CD14-positive monocyte (primary cell): ENCODE data around the gene SBF2. TPM values are rescaled to one million over a fixed set of nuclear protein-coding genes. Genes with fewer than 3 reads are reported as not detected.

ENCODE experiments used
- DNase-seq, 3 donors: peaks; one replicate each; pipeline ENCODE4 v3.0.0-alpha.2; 2011 to 2022
- H2AFZ ChIP-seq: 2 replicates; pipeline ENCODE4 v1.6.0; 2012; ENCODE audit warnings: mild to moderate bottlenecking, low read depth, low read length, inconsistent platforms; ENCODE audit not compliant: insufficient read depth, poor library complexity, severe bottlenecking
- H3K27ac ChIP-seq, 2 donors: 1 replicate in 1 of 2; 2 replicates in 1 of 2; pipeline ENCODE4 v1.5.1; 2012 to 2013; ENCODE audit warnings: low read length in 2 of 2, control low read depth in 1 of 2, inconsistent platforms in 1 of 2, low read depth in 1 of 2, mild to moderate bottlenecking in 1 of 2
- H3K27me3 ChIP-seq, 2 donors: one replicate each; pipeline versions ENCODE4 v1.6.0 to v1.6.1; 2011 to 2013; ENCODE audit warnings: low read length in 2 of 2; ENCODE audit not compliant: control insufficient read depth in 2 of 2, insufficient read depth in 2 of 2
- H3K36me3 ChIP-seq, 2 donors: replicated peaks in 1 of 2; 1 replicate in 1 of 2; 2 replicates in 1 of 2; pipeline versions ENCODE4 v1.5.1 to v1.6.1; 2012 to 2013; ENCODE audit warnings: low read length in 2 of 2, control low read depth in 1 of 2, inconsistent platforms in 1 of 2, mild to moderate bottlenecking in 1 of 2; ENCODE audit not compliant: insufficient read depth in 2 of 2, control insufficient read depth in 1 of 2
- H3K4me1 ChIP-seq, 2 donors: 1 replicate in 1 of 2; 2 replicates in 1 of 2; pipeline versions ENCODE4 v1.5.1 to v1.6.1; 2012 to 2013; ENCODE audit warnings: low read length in 2 of 2, control low read depth in 1 of 2, inconsistent platforms in 1 of 2, mild to moderate bottlenecking in 1 of 2, moderate library complexity in 1 of 2; ENCODE audit not compliant: insufficient read depth in 2 of 2, control insufficient read depth in 1 of 2
- H3K4me2 ChIP-seq: replicated peaks from 2 replicates; pipeline ENCODE3; 2012; ENCODE audit warnings: low read length, moderate library complexity, mild to moderate bottlenecking; ENCODE audit not compliant: poor library complexity, severe bottlenecking; ENCODE audit errors: extremely low read depth
- H3K4me3 ChIP-seq, 3 experiments: fragments of 200-600 bp in 1 of 3; sonication (generic) in 1 of 3; replicated peaks in 1 of 3; 1 replicate in 2 of 3; 2 replicates in 1 of 3; pipeline ENCODE4 v1.5.1; 2011 to 2013; ENCODE audit warnings: low read length in 3 of 3, mild to moderate bottlenecking in 3 of 3, control low read depth in 2 of 3, low read depth in 2 of 3, inconsistent platforms in 1 of 3, moderate library complexity in 1 of 3
- H3K79me2 ChIP-seq: 2 replicates; pipeline ENCODE4 v1.6.0; 2012; ENCODE audit warnings: mild to moderate bottlenecking, control low read depth, inconsistent platforms, low read length, moderate library complexity; ENCODE audit not compliant: insufficient read depth
- H3K9ac ChIP-seq: 2 replicates; pipeline ENCODE4 v1.6.0; 2017; ENCODE audit warnings: low read length, mild to moderate bottlenecking; ENCODE audit not compliant: insufficient read depth, poor library complexity, severe bottlenecking
- H3K9me3 ChIP-seq, 2 donors: replicated peaks in 1 of 2; 1 replicate in 1 of 2; 2 replicates in 1 of 2; pipeline versions ENCODE4 v1.5.1 to v1.6.1; 2012 to 2013; ENCODE audit warnings: low read length in 2 of 2, control low read depth in 1 of 2; ENCODE audit not compliant: control insufficient read depth in 1 of 2, insufficient read depth in 1 of 2
- H4K20me1 ChIP-seq: 2 replicates; pipeline ENCODE4 v1.6.0; 2012; ENCODE audit warnings: mild to moderate bottlenecking, low read length, control low read depth, moderate library complexity; ENCODE audit not compliant: insufficient read depth
- H3K27ac Mint-ChIP-seq, 7 donors: one replicate each; pipeline ENCODE4 v1.8.0; 2020; ENCODE audit warnings: mild to moderate bottlenecking in 7 of 7, mixed read lengths in 7 of 7, moderate library complexity in 6 of 7, inconsistent platforms in 2 of 7
- H3K27me3 Mint-ChIP-seq, 3 donors: one replicate each; pipeline ENCODE4 v1.8.0; 2021 to 2022; ENCODE audit warnings: low read depth in 3 of 3, mild to moderate bottlenecking in 3 of 3, mixed read lengths in 3 of 3, moderate library complexity in 3 of 3, inconsistent platforms in 1 of 3
- H3K36me3 Mint-ChIP-seq, 2 donors: one replicate each; pipeline ENCODE4 v1.8.0; 2020; ENCODE audit warnings: mixed read lengths in 2 of 2, inconsistent platforms in 1 of 2, mild to moderate bottlenecking in 1 of 2
- H3K4me1 Mint-ChIP-seq: one replicate; pipeline ENCODE4 v1.8.0; 2020; ENCODE audit warnings: mild to moderate bottlenecking, mixed read lengths
- H3K4me3 Mint-ChIP-seq, 2 donors: one replicate each; pipeline ENCODE4 v1.8.0; 2020; ENCODE audit warnings: mild to moderate bottlenecking in 2 of 2, mixed read lengths in 2 of 2, moderate library complexity in 1 of 2
- H3K9me3 Mint-ChIP-seq, 7 donors: one replicate each; pipeline ENCODE4 v1.8.0; 2020 to 2022; ENCODE audit warnings: mixed read lengths in 7 of 7, mild to moderate bottlenecking in 6 of 7, moderate library complexity in 6 of 7, inconsistent platforms in 2 of 7
- CTCF ChIP-seq: fragments of 200-600 bp; IDR thresholded peaks from one replicate; pipeline ENCODE4 v1.8.0; 2022; ENCODE audit warnings: antibody characterized with exemption, mild to moderate bottlenecking
- WGBS: methylation state at CpG from one replicate; pipeline ENCODE4 v1.1.5; 2013; ENCODE audit warnings: missing lambda C conversion rate; ENCODE audit not compliant: insufficient coverage; 5-methylcytosine and 5-hydroxymethylcytosine counted together
- intact Hi-C, 2 donors: fragments of 100-400 bp; cut with micrococcal nuclease; formaldehyde crosslinking; loops; one replicate each; pipeline versions ENCODE4 v1.15.0 to v1.15.1; 2023
- polyA plus RNA-seq, 3 donors: library from polyadenylated mRNA; depleted of rRNA in 1 of 3; unstranded in 2 of 3; stranded (reverse) in 1 of 3; fragments of 300-500 nt in 2 of 3; fragments of >200 nt in 1 of 3; fragmentation: Illumina TruSeq in 2 of 3; gene quantifications; 1 replicate in 2 of 3; 2 replicates in 1 of 3; pipeline ENCODE4 v1.2.3, GENCODE V29; 2012 to 2021

Gene SBF2
- polyA plus RNA-seq, 3 donors = 8.9 to 30.7 (median 16.4) TPM

- H3K4me3 Mint-ChIP-seq = no peak overlapping the region
Measured at GRCh38 chr11:10192036-10192435, 102.0 kb downstream of the SBF2 start.

GRCh38 chr11:10181811-10182210 is 112.2 kb downstream of the SBF2 start:
- intact Hi-C loops = no loop called here
- Histone ChIP-seq H4K20me1 (peaks cover 45% of the 10 kb centered on the region), H3K36me3 (no peaks in the 10 kb centered on the region), H3K4me3 (no peak overlapping the region), H3K9me3 (no peaks in the 10 kb centered on the region), H2AFZ (no peak overlapping the region), H3K9ac (no peak overlapping the region), H3K27ac (no peak overlapping the region), H3K27me3 (no peaks in the 10 kb centered on the region), H3K4me2 (no peak overlapping the region), H3K4me1 (no peaks in the 10 kb centered on the region), H3K79me2 (no peaks in the 10 kb centered on the region)
- DNase-seq = no peak
- Mint-ChIP-seq H3K9me3 (peaks cover 0 to 4% (median 0%) of the 10 kb centered on the region in 7 donors), H3K27me3 (no peaks in the 10 kb centered on the region), H3K27ac (no peak overlapping the region), H3K36me3 (peaks cover 6 to 9% of the 10 kb centered on the region in 2 donors), H3K4me3 (no peak overlapping the region), H3K4me1 (peaks cover 2% of the 10 kb centered on the region)
- WGBS = no CpG with 5 or more reads among the region's 3 CpGs
- no peak for TF ChIP-seq CTCF

More at GRCh38 chr11:10192036-10192435, 102.0 kb downstream of the SBF2 start:
- H3K4me1 ChIP-seq = no peaks in the 10 kb centered on the region
- H3K9me3 ChIP-seq = no peaks in the 10 kb centered on the region
- H3K4me1 Mint-ChIP-seq = no peaks in the 10 kb centered on the region
- no peak for TF ChIP-seq CTCF
- intact Hi-C loops = no loop called here
- no peak overlapping the region for H2AFZ ChIP-seq
- WGBS = no CpG with 5 or more reads among the region's 2 CpGs
- peaks cover 0 to 2% (median 0%) of the 10 kb centered on the region in 3 donors for H3K27me3 Mint-ChIP-seq
- no peaks in the 10 kb centered on the region for H3K27me3 ChIP-seq
- H3K9me3 Mint-ChIP-seq = no peaks in the 10 kb centered on the region
- H3K36me3 Mint-ChIP-seq = peaks cover 23 to 26% of the 10 kb centered on the region in 2 donors
- no peaks in the 10 kb centered on the region for H3K79me2 ChIP-seq
- DNase-seq = no peak
- H3K4me3 ChIP-seq = no peak overlapping the region
- H3K27ac Mint-ChIP-seq = no peak overlapping the region
- no peak overlapping the region for H3K9ac ChIP-seq
- peaks cover 45% of the 10 kb centered on the region for H4K20me1 ChIP-seq
- H3K36me3 ChIP-seq = peaks cover 7 to 29% of the 10 kb centered on the region in 2 donors
- H3K4me2 ChIP-seq = no peak overlapping the region
- no peak overlapping the region for H3K27ac ChIP-seq
